GM20000 (cell line): ENCODE results near the gene TLE3.

Experiments used
- DNase-seq: peaks from one replicate; pipeline ENCODE4 v3.0.0; 2012; ENCODE audit warnings: low spot score
- TF ChIP-seq, protein P1 (sequence below): IDR thresholded peaks from 2 replicates; pipeline ENCODE4 v1.5.1; 2012; ENCODE audit warnings: mild to moderate bottlenecking, control low read depth; ENCODE audit errors: extremely low read depth, missing control alignments

TLE3 gene

DNA sequence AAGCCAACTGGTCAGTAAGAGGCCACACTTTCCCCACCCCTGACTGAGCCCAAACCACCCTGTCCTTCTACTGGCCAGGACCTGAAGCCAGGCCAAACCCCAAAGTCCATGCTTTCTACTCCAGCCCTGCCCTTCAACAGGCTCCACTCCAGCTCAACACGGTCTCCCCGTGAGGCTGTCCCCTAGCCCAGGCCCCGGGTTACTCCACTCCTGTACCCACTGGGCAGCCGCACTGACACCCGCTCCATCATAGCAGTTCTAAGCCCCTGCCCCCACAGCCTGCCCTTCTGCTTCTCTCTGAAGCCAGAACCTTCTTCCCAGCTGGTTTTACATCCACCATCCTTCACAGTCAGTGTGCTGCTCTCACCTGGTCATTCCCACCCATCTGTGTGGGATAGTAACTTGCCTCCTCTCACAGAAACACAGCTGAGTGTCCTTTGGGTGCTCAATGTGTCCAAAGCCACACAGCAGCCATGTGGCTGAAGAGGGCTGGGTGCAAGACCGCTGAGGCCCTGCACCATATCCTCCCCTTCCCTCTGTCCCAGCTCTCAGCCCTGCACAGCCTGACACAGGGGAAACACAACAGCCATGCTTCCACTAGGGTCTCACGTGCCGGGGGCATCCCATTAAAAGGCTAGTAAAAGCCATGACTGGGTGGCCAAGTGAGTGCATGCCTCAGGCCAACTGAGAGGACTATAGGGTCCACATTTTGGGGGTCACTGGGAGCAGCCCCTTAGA lies 38.1 kb downstream of the TLE3 start:
- no peak for DNase-seq

DNA sequence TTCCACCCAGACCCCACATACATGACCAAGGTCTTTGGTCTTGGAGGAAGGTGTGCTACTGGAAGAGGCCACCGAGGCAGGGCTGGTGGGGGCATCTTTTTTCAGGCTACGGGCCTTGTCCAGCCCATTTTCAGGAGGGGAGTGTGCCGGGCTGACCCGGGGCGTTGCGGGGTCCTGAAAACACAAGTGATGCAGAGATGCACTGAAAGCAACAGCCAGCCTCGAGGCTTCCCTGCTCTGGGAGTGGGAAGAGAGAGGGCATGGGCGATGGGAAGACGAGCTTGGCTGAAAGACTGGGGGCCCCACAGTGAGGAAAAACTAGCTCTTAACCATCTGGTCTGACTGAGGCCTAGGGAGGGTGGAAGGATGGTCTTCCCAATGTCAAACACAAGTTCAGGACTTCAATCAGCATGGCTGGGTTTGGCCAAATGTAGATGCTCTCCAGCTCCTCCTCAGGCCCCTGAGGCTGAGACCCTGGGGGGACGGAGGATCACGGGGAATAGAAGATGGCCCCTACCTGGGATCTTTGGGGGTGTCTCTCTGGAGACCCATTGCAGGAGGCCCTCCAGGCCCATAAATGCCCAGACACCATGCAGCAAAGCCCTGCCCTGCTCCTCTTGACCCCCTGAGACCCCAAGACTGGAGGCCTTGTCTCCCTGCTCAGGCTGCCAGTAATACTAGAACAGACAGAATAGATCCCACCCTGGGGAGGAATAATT lies 38.9 kb downstream of the TLE3 start:
- TF ChIP-seq, protein P1, sequence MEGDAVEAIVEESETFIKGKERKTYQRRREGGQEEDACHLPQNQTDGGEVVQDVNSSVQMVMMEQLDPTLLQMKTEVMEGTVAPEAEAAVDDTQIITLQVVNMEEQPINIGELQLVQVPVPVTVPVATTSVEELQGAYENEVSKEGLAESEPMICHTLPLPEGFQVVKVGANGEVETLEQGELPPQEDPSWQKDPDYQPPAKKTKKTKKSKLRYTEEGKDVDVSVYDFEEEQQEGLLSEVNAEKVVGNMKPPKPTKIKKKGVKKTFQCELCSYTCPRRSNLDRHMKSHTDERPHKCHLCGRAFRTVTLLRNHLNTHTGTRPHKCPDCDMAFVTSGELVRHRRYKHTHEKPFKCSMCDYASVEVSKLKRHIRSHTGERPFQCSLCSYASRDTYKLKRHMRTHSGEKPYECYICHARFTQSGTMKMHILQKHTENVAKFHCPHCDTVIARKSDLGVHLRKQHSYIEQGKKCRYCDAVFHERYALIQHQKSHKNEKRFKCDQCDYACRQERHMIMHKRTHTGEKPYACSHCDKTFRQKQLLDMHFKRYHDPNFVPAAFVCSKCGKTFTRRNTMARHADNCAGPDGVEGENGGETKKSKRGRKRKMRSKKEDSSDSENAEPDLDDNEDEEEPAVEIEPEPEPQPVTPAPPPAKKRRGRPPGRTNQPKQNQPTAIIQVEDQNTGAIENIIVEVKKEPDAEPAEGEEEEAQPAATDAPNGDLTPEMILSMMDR: no peak
- no peak for DNase-seq

More for the DNA sequence above, 38.1 kb downstream of the TLE3 start:
- TF ChIP-seq, protein P1: no peak

DNA sequence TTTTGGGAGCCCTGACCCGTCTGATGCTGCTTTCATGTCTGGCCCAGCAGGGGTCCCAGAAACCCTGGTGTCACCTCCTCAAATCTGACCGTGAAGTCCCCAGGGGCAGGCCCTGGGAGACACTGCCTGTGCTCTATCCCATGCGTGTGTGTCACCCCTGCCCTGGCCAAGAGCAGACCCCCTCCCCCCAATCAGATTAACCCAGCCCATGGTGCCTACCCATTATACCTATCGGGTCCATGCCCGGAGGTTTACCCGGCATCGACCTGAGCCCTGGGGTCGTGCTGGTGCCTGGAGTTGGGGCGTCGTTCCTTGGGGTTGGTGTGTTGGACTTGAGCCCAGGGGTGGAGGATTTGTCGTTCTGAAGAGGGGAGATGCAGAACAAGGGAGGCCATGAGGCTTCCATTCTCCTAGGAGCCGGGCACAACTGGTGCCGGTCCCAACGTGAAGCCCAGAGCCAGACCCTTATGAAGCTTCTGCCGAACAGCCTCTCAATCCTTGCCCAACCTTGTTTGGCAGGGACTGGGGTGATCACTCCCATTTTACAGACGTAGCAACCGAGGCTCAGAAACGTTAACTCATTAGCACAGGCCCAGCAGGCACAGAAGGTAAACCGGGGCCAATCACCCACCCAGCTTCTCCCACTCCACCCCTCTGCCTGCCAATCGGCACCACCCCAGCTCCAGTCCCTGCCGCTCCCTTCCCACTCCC lies 39.6 kb downstream of the TLE3 start:
- TF ChIP-seq, protein P1: no peak

GRCh38 chr15:70056091-70056680 lies 41.5 kb downstream of the TLE3 start:
- no peak for DNase-seq

More for the DNA sequence above, 39.6 kb downstream of the TLE3 start:
- no peak for DNase-seq

DNA sequence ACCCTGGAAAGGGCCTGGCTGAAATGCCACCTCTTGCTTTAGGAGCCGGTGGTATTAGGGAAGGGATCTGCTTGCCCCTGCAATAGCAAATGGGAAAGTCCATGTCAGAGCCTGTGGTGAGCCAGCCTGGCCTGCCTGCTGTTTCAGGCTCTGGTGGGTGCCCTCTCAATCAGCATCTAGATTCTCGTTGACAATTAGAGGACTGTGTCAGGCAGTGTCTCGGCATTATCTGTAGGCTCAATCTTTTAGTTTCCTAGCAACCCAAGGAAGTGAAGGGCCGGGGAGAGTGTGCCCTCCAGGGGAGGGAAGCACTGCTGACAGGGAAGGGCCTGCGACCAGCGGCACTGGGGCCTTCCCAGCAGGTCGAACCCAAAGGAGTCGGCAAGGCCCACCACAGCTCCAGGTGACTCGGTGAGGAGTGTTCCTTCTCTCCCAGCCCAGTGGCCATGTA lies 42.1 kb downstream of the TLE3 start:
- TF ChIP-seq, protein P1: no peak
- DNase-seq: no peak

More at GRCh38 chr15:70056091-70056680, 41.5 kb downstream of the TLE3 start:
- TF ChIP-seq, protein P1: no peak

DNA sequence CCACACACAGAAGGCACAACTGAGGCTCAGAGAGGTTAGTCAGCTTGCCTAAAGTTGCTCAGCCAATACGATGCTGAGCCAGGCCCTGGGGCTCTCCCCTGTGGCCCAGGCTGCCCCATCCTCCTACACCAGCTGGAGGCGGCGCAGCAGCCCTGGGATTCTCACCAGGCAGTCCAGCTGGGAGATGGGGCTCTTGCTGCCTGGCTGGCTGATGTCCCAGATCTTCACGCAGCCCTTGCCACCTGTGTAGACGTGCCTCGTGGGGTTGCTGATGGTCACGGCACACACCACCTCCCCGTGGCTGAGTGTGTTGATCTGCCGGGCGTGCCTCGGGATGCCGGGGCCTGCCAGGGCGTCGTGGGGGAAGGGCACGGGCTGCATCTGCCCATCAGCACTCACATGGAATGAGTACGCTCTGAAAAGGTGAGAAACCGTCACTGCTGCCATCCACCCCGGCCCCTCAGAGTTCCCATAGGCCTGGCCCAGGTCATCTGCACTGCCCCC lies 42.8 kb downstream of the TLE3 start:
- DNase-seq: no peak
- TF ChIP-seq, protein P1: no peak
